HepG2 (cell line): ENCODE data around the gene DUSP16. TPM values are rescaled to one million over a fixed set of nuclear protein-coding genes. Genes with fewer than 3 reads are reported as not detected.

ENCODE experiments used
- ATAC-seq: fragments of 200-7000 bp; cut with Tn5 transposase; 3 replicates; pipeline ENCODE4 v1.9.1; 2020; ENCODE audit warnings: mild to moderate bottlenecking, moderate library complexity
- BruUV-seq: library from RNA; stranded (reverse); fragments of 400-500 nt; replicated peaks from 2 replicates; lab custom pipeline; 2021; lab: Mats Ljungman, UMichigan
- CTCF ChIA-PET: fragments of 300-600 bp; formaldehyde crosslinking; extraction: SDS; loops from one replicate; lab custom pipeline; 2021; ENCODE audit warnings: low total read pairs, inconsistent platforms, low intra/inter-chr PET ratio; lab: Yijun Ruan, JAX
- POLR2A ChIA-PET: fragments of 350-600 bp; sonication (Branson Sonifier 250); formaldehyde crosslinking; loops from one replicate; lab custom pipeline; 2020; ENCODE audit warnings: antibody characterized with exemption, inconsistent platforms; lab: Yijun Ruan, JAX
- DNase-seq: peaks from one replicate; pipeline ENCODE4 v3.0.0-alpha.2; 2015; ENCODE audit warnings: low spot score
- FAIRE-seq: peaks from 3 replicates; lab custom pipeline; 2011; peaks lifted over from hg19 to GRCh38; lab: Jason Lieb, UNC
- H2AFZ ChIP-seq: one replicate; pipeline ENCODE4 v1.6.1; 2011; ENCODE audit warnings: low read length, inconsistent platforms
- H3K27ac ChIP-seq: fragments of 300-600 bp; 3 replicates; pipeline ENCODE4 v1.8.0; 2011; ENCODE audit warnings: mixed run types, mild to moderate bottlenecking, mixed read lengths, low read length, inconsistent platforms; ENCODE audit not compliant: insufficient read depth; ENCODE audit errors: extremely low read length
- H3K27me3 ChIP-seq, 2 experiments: fragments of 200-600 bp in 1 of 2; 2 replicates in 1 of 2; 3 replicates in 1 of 2; pipeline versions ENCODE4 v1.6.0 to v1.8.0; 2011; ENCODE audit warnings: low read length in 2 of 2, mild to moderate bottlenecking in 2 of 2, moderate library complexity in 2 of 2, inconsistent platforms in 1 of 2; ENCODE audit not compliant: insufficient read depth in 2 of 2, control insufficient read depth in 1 of 2
- H3K36me3 ChIP-seq, 2 experiments: fragments of 200-600 bp in 1 of 2; replicated peaks in 1 of 2; 2 replicates in 1 of 2; 3 replicates in 1 of 2; pipeline versions ENCODE4 v1.5.1 to v1.8.0; 2011; ENCODE audit warnings: low read length in 2 of 2, inconsistent platforms in 1 of 2; ENCODE audit not compliant: insufficient read depth in 2 of 2, control insufficient read depth in 1 of 2
- H3K4me1 ChIP-seq: 2 replicates; pipeline ENCODE4 v1.5.1; 2012; ENCODE audit warnings: low read length, inconsistent platforms; ENCODE audit not compliant: insufficient read depth
- H3K4me2 ChIP-seq: 2 replicates; pipeline ENCODE4 v1.6.0; 2011; ENCODE audit warnings: low read depth, low read length, inconsistent platforms
- H3K4me3 ChIP-seq, 3 experiments: fragments of 200-600 bp in 1 of 3; sonication (generic), shearing (Covaris generic) in 1 of 3; replicated peaks in 1 of 3; 2 replicates each; pipeline ENCODE4 v1.5.1; 2011 to 2016; ENCODE audit warnings: low read length in 3 of 3, inconsistent platforms in 2 of 3, low read depth in 2 of 3, mild to moderate bottlenecking in 2 of 3, control low read depth in 1 of 3, mixed read lengths in 1 of 3; ENCODE audit not compliant: insufficient read depth in 1 of 3
- H3K79me2 ChIP-seq: one replicate; pipeline ENCODE4 v1.6.1; 2011; ENCODE audit warnings: low read length, inconsistent platforms; ENCODE audit not compliant: insufficient read depth
- H3K9ac ChIP-seq: 2 replicates; pipeline ENCODE4 v1.6.0; 2011; ENCODE audit warnings: mild to moderate bottlenecking, low read depth, low read length, inconsistent platforms; ENCODE audit not compliant: insufficient read depth
- H3K9me3 ChIP-seq: 2 replicates; pipeline ENCODE4 v1.5.1; 2012; ENCODE audit warnings: mild to moderate bottlenecking, low read length
- H4K20me1 ChIP-seq: 2 replicates; pipeline ENCODE4 v1.6.0; 2011; ENCODE audit warnings: inconsistent platforms, mild to moderate bottlenecking, low read length, moderate library complexity; ENCODE audit not compliant: insufficient read depth
- CSRNP2 ChIP-seq: sonication (generic); formaldehyde crosslinking; conservative IDR thresholded peaks from 2 replicates; pipeline ENCODE4 v1.8.0; 2022; ENCODE audit warnings: low read depth, missing genetic modification reagents
- GMEB1 ChIP-seq: sonication (generic); formaldehyde crosslinking; IDR thresholded peaks from 2 replicates; pipeline ENCODE4 v1.5.1; 2020; ENCODE audit warnings: missing genetic modification reagents, mild to moderate bottlenecking, borderline replicate concordance
- HIC2 ChIP-seq: sonication (generic); formaldehyde crosslinking; IDR thresholded peaks from 2 replicates; pipeline ENCODE4 v1.9.0; 2022; ENCODE audit warnings: low read depth, missing genetic modification reagents
- PHF8 ChIP-seq: sonication (generic); formaldehyde crosslinking; IDR thresholded peaks from 2 replicates; pipeline ENCODE4 v1.5.0; 2020; ENCODE audit warnings: missing genetic modification reagents
- SNAPC2 ChIP-seq: sonication (generic); formaldehyde crosslinking; IDR thresholded peaks from 2 replicates; pipeline ENCODE4 v1.8.1; 2022; ENCODE audit warnings: mild to moderate bottlenecking, missing genetic modification reagents
- TSC22D2 ChIP-seq: sonication (generic); formaldehyde crosslinking; IDR thresholded peaks from 2 replicates; pipeline ENCODE4 v1.5.1; 2020; ENCODE audit warnings: missing genetic modification reagents, mild to moderate bottlenecking, borderline replicate concordance
- ZBTB26 ChIP-seq: IDR thresholded peaks from 2 replicates; pipeline ENCODE4 v1.6.1; 2016; ENCODE audit warnings: missing compliant biosample characterization, missing genetic modification reagents, borderline replicate concordance
- ZNF296 ChIP-seq: sonication (generic); formaldehyde crosslinking; conservative IDR thresholded peaks from 2 replicates; pipeline ENCODE4 v1.5.0; 2020; ENCODE audit warnings: mild to moderate bottlenecking, missing genetic modification reagents
- ZNF615 ChIP-seq: sonication (generic); formaldehyde crosslinking; IDR thresholded peaks from 2 replicates; pipeline ENCODE4 v1.5.0; 2020; ENCODE audit warnings: mild to moderate bottlenecking, missing genetic modification reagents, borderline replicate concordance
- ZNF616 ChIP-seq: sonication (generic); formaldehyde crosslinking; IDR thresholded peaks from 2 replicates; pipeline ENCODE4 v1.5.0; 2020; ENCODE audit warnings: low read depth, mild to moderate bottlenecking, missing genetic modification reagents
- ZNF652 ChIP-seq: IDR thresholded peaks from 2 replicates; pipeline ENCODE4 v1.6.1; 2016; ENCODE audit warnings: low read depth, borderline replicate concordance
- WGBS: methylation state at CpG from one replicate; pipeline ENCODE4 v1.1.6; 2017; ENCODE audit warnings: low lambda C conversion rate; 5-methylcytosine and 5-hydroxymethylcytosine counted together
- in situ Hi-C: cut with HindIII; loops from 2 replicates; pipeline ENCODE4 v1.10.0; 2017; ENCODE audit warnings: low pct_unique_long_range_greater_than_20kb; ENCODE audit not compliant: extremely low pct_ligation_motif_present
- intact Hi-C: fragments of 100-400 bp; cut with micrococcal nuclease; formaldehyde crosslinking; loops from one replicate; pipeline ENCODE4 v1.10.0; 2022; ENCODE audit not compliant: unreplicated experiment
- polyA plus RNA-seq, 8 experiments: library from polyadenylated mRNA; depleted of rRNA in 3 of 8; stranded (reverse) in 7 of 8; unstranded in 1 of 8; fragments of >200 nt; fragmentation: Illumina TruSeq in 4 of 8; extraction: Trizol in 4 of 8; gene quantifications; 2 replicates each; pipeline versions ENCODE4 v1.2.1 to v1.2.3, GENCODE V29; 2011 to 2016; ENCODE audit warnings: low read depth in 4 of 8, missing spikeins in 1 of 8, mixed read lengths in 1 of 8; ENCODE audit not compliant: insufficient read depth in 1 of 8
- total RNA-seq, 5 experiments: library from RNA; depleted of rRNA; stranded (reverse); fragments of >200 nt; fragmentation: Illumina TruSeq; extraction: Trizol; gene quantifications; 2 replicates each; pipeline ENCODE4 v1.2.3, GENCODE V29; 2016; ENCODE audit warnings: low read depth in 1 of 5

Gene DUSP16
- total and polyA plus RNA-seq, 2 of the 13 experiments (the other 11 are each of a cell fraction or from before 2014, with no cell fraction given), result 45.7 to 46.6 TPM

- H3K9me3 ChIP-seq, result no peaks in the 10 kb centered on the region
- no TSS peak for BruUV-seq
- ATAC-seq (no peak), FAIRE-seq (no peak), DNase-seq (no peak)
- H4K20me1 ChIP-seq, result no peaks in the 10 kb centered on the region
- in situ Hi-C loops (no loop called here), intact Hi-C loops (no loop called here)
- no peak overlapping the region for H3K9ac ChIP-seq
- H3K4me2 ChIP-seq, result no peak overlapping the region
- peaks cover 23% of the 10 kb centered on the region for H3K4me1 ChIP-seq
- whole genome bisulfite sequencing, result 95% methylated on average over 1 of the region's 1 CpG
- no peak overlapping the region for H2AFZ ChIP-seq
- no peak overlapping the region for H3K27ac ChIP-seq
- no peak overlapping the region for H3K4me3 ChIP-seq
- peaks cover 20 to 73% of the 10 kb centered on the region in 2 experiments for H3K36me3 ChIP-seq
- CTCF ChIA-PET, result no interaction called here
- peaks cover 47% of the 10 kb centered on the region for H3K79me2 ChIP-seq
- TF ChIP-seq ZNF296 (CRISPR knock-in tag) (no peak), PHF8 (CRISPR knock-in tag) (no peak), ZNF615 (CRISPR knock-in tag) (no peak), SNAPC2 (CRISPR knock-in tag) (no peak), ZNF652 (CRISPR knock-in tag) (no peak), ZBTB26 (CRISPR knock-in tag) (no peak), TSC22D2 (CRISPR knock-in tag) (no peak)
- POLR2A ChIA-PET, result interaction anchor here (0.6 kb wide), 1 partner anchor 9 kb away, joined by 4 read pairs; no protein-coding TSS in a partner anchor
- no peaks in the 10 kb centered on the region; a peak in 1 of 5 replicates for H3K27me3 ChIP-seq
Measured at GRCh38 chr12:12495536-12495935, 67.1 kb downstream of the DUSP16 start.

GRCh38 chr12:12492547-12492946, 70.1 kb downstream of the DUSP16 start:
- no peak for FAIRE-seq
- no peak overlapping the region for H3K27ac ChIP-seq
- no peaks in the 10 kb centered on the region for H4K20me1 ChIP-seq
- TF ChIP-seq ZNF616 (CRISPR knock-in tag) (no peak), GMEB1 (no peak), CSRNP2 (CRISPR knock-in tag) (no peak), HIC2 (no peak)
- TF ChIP-seq, all 625 proteins: peak for 0
- POLR2A ChIA-PET, result no interaction called here
- peaks cover 52% of the 10 kb centered on the region for H3K79me2 ChIP-seq
- H3K4me1 ChIP-seq, result peaks cover 53% of the 10 kb centered on the region
- 95% methylated on average over 5 of the region's 5 CpGs for WGBS
- H3K36me3 ChIP-seq, result peaks cover 13 to 64% of the 10 kb centered on the region in 2 experiments
- no peak for ATAC-seq
- no peaks in the 10 kb centered on the region for H3K9me3 ChIP-seq
- no peaks in the 10 kb centered on the region; a peak in 1 of 5 replicates for H3K27me3 ChIP-seq
- H3K4me3 ChIP-seq, result no peak overlapping the region
- H2AFZ ChIP-seq, result no peak overlapping the region
- H3K9ac ChIP-seq, result no peak overlapping the region
- H3K4me2 ChIP-seq, result no peak overlapping the region
- in situ Hi-C loops, result no loop called here
- CTCF ChIA-PET, result no interaction called here
- intact Hi-C loops, result no loop called here
- BruUV-seq, result no TSS peak
- no peak for DNase-seq
